Astrocyte (in vitro differentiated cells and primary cell): ENCODE measurements around the gene CDC42BPG. TPM values are rescaled to one million over a fixed set of nuclear protein-coding genes. Genes with fewer than 3 reads are reported as not detected.

Source experiments
- DNase-seq: peaks from one replicate; pipeline ENCODE4 v3.0.0-alpha.2; 2010; ENCODE audit warnings: low read depth
- FAIRE-seq: peaks from 2 replicates; lab custom pipeline; 2011; peaks lifted over from hg19 to GRCh38; lab: Jason Lieb, UNC
- H2AFZ ChIP-seq: 2 replicates; pipeline ENCODE4 v1.6.0; 2012; ENCODE audit warnings: low read depth, low read length, inconsistent platforms
- H3K27ac ChIP-seq: 2 replicates; pipeline ENCODE4 v1.5.1; 2011; ENCODE audit warnings: low read depth, low read length, inconsistent platforms
- H3K27me3 ChIP-seq: 2 replicates; pipeline ENCODE4 v1.6.0; 2011; ENCODE audit warnings: low read length, inconsistent platforms; ENCODE audit not compliant: insufficient read depth
- H3K36me3 ChIP-seq: 2 replicates; pipeline ENCODE4 v1.5.1; 2011; ENCODE audit warnings: low read length, inconsistent platforms; ENCODE audit not compliant: insufficient read depth
- H3K4me1 ChIP-seq: 2 replicates; pipeline ENCODE4 v1.5.1; 2011; ENCODE audit warnings: low read length, inconsistent platforms; ENCODE audit not compliant: insufficient read depth
- H3K4me2 ChIP-seq: 2 replicates; pipeline ENCODE4 v1.6.0; 2012; ENCODE audit warnings: low read length, inconsistent platforms
- H3K4me3 ChIP-seq: 2 replicates; pipeline ENCODE4 v1.5.1; 2011; ENCODE audit warnings: low read depth, mild to moderate bottlenecking, low read length, inconsistent platforms; ENCODE audit not compliant: insufficient read depth
- H3K79me2 ChIP-seq: 2 replicates; pipeline ENCODE4 v1.6.0; 2012; ENCODE audit warnings: mild to moderate bottlenecking, low read length, inconsistent platforms; ENCODE audit not compliant: insufficient read depth
- H3K9ac ChIP-seq: 2 replicates; pipeline ENCODE4 v1.6.0; 2012; ENCODE audit warnings: mild to moderate bottlenecking, low read length, inconsistent platforms
- H3K9me3 ChIP-seq: 2 replicates; pipeline ENCODE4 v1.5.1; 2012; ENCODE audit warnings: low read depth, mild to moderate bottlenecking, low read length, inconsistent platforms; ENCODE audit not compliant: insufficient read depth
- H4K20me1 ChIP-seq: 2 replicates; pipeline ENCODE4 v1.6.0; 2012; ENCODE audit warnings: low read length, inconsistent platforms; ENCODE audit not compliant: insufficient read depth
- H3K27ac Mint-ChIP-seq: one replicate; pipeline ENCODE4 v1.8.0; 2021; ENCODE audit warnings: mild to moderate bottlenecking, mixed read lengths; ENCODE audit not compliant: unreplicated experiment
- H3K27me3 Mint-ChIP-seq: one replicate; pipeline ENCODE4 v1.8.0; 2021; ENCODE audit warnings: low read depth, mixed read lengths; ENCODE audit not compliant: unreplicated experiment
- H3K36me3 Mint-ChIP-seq: one replicate; pipeline ENCODE4 v1.8.0; 2021; ENCODE audit warnings: low read depth, mixed read lengths; ENCODE audit not compliant: unreplicated experiment
- H3K4me1 Mint-ChIP-seq: one replicate; pipeline ENCODE4 v1.8.0; 2021; ENCODE audit warnings: low read depth, mixed read lengths; ENCODE audit not compliant: unreplicated experiment
- H3K4me3 Mint-ChIP-seq: one replicate; pipeline ENCODE4 v1.8.0; 2021; ENCODE audit warnings: mild to moderate bottlenecking, moderate library complexity, mixed read lengths; ENCODE audit not compliant: unreplicated experiment
- H3K9me3 Mint-ChIP-seq: one replicate; pipeline ENCODE4 v1.8.0; 2021; ENCODE audit warnings: mild to moderate bottlenecking, mixed read lengths; ENCODE audit not compliant: unreplicated experiment
- EZH2 ChIP-seq: IDR thresholded peaks from 2 replicates; pipeline ENCODE4 v1.6.1; 2012; ENCODE audit warnings: mild to moderate bottlenecking, low read length, inconsistent platforms; ENCODE audit not compliant: insufficient read depth
- total RNA-seq: library from RNA; stranded (reverse); gene quantifications from 2 replicates; pipeline ENCODE4 v1.2.1, GENCODE V29; 2021
- TF ChIP-seq, protein P1 (sequence below): IDR thresholded peaks from 2 replicates; pipeline ENCODE4 v1.5.1; 2011; ENCODE audit warnings: low read depth, mild to moderate bottlenecking, inconsistent platforms, low read length, moderate library complexity; ENCODE audit not compliant: insufficient read depth

Gene CDC42BPG
- total RNA-seq, 1 donor from 2014 or later = 4.6 TPM

DNA sequence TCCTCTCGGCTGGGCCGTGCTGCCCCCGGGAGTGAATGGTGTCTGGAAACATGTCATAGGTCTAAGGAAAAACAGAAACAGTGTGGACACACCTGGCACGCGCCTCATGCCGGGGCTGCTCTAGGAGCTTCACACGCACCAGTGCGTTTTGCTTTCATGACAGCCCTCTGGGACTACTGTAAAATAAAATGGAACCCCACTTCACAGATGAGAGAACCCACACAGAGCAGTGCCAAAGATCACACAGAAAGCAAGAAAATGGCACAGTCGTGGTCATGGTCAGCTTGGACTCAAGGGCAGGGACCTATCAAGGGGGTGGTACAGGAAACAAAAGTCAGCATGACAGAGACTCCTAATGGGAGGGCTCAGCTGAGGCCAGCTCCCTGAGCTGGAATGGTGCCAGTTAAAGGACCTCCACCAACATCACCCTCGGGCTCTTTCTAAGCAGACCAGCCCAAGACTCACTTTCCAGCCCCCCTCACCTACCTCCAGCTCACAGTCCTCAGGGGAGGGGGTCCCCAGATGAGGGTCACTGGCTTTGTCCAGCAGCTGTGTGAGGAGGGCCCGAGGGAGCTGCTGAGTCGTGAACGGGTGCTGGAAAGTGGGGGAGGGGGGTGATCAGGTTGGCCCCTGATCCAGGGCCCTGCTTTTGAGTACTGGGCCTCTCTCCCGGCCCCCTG, 44.7 kb downstream of the CDC42BPG start:
- DNase-seq (no peak), FAIRE-seq (no peak)
- H3K27ac Mint-ChIP-seq = no peak overlapping the region
- Histone ChIP-seq H4K20me1 (peaks cover 6% of the 10 kb centered on the region), H3K27ac (no peak overlapping the region), H3K9me3 (no peaks in the 10 kb centered on the region), H3K4me1 (peaks cover 9% of the 10 kb centered on the region), H2AFZ (no peak overlapping the region), H3K27me3 (no peaks in the 10 kb centered on the region), H3K36me3 (no peaks in the 10 kb centered on the region), H3K4me3 (no peak overlapping the region), H3K9ac (no peak overlapping the region), H3K4me2 (no peak overlapping the region), H3K79me2 (no peaks in the 10 kb centered on the region)
- no peak overlapping the region for H3K4me3 Mint-ChIP-seq
- H3K27me3 Mint-ChIP-seq = no peaks in the 10 kb centered on the region
- H3K4me1 Mint-ChIP-seq = peaks cover 2% of the 10 kb centered on the region
- peaks cover 3% of the 10 kb centered on the region for H3K36me3 Mint-ChIP-seq
- TF ChIP-seq, protein P1, sequence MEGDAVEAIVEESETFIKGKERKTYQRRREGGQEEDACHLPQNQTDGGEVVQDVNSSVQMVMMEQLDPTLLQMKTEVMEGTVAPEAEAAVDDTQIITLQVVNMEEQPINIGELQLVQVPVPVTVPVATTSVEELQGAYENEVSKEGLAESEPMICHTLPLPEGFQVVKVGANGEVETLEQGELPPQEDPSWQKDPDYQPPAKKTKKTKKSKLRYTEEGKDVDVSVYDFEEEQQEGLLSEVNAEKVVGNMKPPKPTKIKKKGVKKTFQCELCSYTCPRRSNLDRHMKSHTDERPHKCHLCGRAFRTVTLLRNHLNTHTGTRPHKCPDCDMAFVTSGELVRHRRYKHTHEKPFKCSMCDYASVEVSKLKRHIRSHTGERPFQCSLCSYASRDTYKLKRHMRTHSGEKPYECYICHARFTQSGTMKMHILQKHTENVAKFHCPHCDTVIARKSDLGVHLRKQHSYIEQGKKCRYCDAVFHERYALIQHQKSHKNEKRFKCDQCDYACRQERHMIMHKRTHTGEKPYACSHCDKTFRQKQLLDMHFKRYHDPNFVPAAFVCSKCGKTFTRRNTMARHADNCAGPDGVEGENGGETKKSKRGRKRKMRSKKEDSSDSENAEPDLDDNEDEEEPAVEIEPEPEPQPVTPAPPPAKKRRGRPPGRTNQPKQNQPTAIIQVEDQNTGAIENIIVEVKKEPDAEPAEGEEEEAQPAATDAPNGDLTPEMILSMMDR = no peak
- TF ChIP-seq EZH2 = no peak
- no peaks in the 10 kb centered on the region for H3K9me3 Mint-ChIP-seq

DNA sequence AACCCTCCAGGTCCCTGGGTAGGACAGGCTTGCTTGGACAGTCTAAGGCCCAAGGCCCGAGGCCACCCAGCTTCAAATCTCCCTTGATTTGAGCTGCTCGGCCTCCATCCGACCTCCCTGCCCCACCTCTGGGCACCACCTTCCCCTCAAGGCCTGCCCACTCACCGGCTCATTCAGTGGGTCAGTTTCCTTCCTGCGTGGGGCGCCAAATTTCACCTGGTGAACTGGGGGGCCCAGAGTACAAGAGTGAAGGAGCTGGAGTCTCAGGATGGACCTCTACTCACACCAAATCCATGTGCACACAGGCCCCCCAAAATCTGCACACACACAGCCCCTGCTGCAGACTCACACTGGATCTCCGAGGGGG, 45.2 kb downstream of the CDC42BPG start:
- peaks cover 3% of the 10 kb centered on the region for H3K36me3 Mint-ChIP-seq
- Histone ChIP-seq H2AFZ (no peak overlapping the region), H3K79me2 (no peaks in the 10 kb centered on the region), H3K27me3 (no peaks in the 10 kb centered on the region), H3K9ac (no peak overlapping the region), H3K4me1 (peaks cover 7% of the 10 kb centered on the region), H3K27ac (no peak overlapping the region), H4K20me1 (peaks cover 4% of the 10 kb centered on the region), H3K4me2 (no peak overlapping the region), H3K4me3 (no peak overlapping the region), H3K36me3 (no peaks in the 10 kb centered on the region), H3K9me3 (no peaks in the 10 kb centered on the region)
- H3K4me3 Mint-ChIP-seq = no peak overlapping the region
- H3K27me3 Mint-ChIP-seq = no peaks in the 10 kb centered on the region
- H3K9me3 Mint-ChIP-seq = no peaks in the 10 kb centered on the region
- DNase-seq = no peak
- H3K4me1 Mint-ChIP-seq = peaks cover 2% of the 10 kb centered on the region
- TF ChIP-seq, protein P1 = no peak
- no peak for TF ChIP-seq EZH2
- no peak for FAIRE-seq
- no peak overlapping the region for H3K27ac Mint-ChIP-seq

DNA sequence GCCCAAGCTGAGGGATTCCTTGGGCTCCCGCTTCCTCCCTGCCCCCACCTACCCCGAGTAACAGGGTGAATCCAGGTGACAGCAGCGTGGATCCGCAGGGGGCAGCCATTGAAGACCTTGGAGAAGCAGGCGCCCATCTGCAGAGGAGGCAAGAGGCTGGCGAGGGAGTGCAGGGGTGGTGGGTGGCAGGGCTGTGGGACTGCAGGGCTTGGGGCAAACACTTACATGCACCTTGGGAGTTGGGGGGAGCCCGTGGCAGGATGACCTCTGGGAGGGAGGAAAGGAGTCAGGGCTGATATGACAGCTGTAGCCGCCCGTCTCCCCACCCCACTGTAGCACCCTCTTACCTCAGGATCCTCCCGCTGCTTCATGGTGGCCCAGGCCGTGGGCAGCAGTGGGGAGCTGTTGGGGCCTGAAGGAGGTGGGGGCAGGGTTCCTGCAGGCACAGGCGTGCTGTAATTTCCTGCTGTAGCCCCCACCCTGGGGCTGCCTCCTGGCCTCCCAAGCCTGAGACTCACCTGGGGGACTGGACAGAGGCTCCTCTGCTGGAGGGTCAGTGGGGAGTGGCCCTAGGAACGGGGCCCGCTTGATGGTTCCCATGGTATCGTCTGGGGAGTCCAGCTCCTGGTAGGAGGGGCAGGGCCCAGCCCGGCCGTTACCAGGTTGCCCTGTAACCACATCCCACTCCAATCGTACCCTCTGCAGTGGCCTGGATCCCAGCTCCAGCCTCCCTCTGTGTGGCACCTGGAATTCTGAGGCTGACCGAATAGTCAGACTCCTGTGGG, 47.5 kb downstream of the CDC42BPG start:
- no peak for TF ChIP-seq EZH2
- TF ChIP-seq, protein P1 = no peak
- Mint-ChIP-seq H3K36me3 (peaks cover 5% of the 10 kb centered on the region), H3K4me3 (no peak overlapping the region), H3K27ac (no peak overlapping the region), H3K4me1 (no peaks in the 10 kb centered on the region), H3K27me3 (no peaks in the 10 kb centered on the region), H3K9me3 (no peaks in the 10 kb centered on the region)
- Histone ChIP-seq H3K9ac (no peak overlapping the region), H3K36me3 (no peaks in the 10 kb centered on the region), H3K4me2 (no peak overlapping the region), H3K27ac (no peak overlapping the region), H3K79me2 (no peaks in the 10 kb centered on the region), H2AFZ (no peak overlapping the region), H3K4me1 (no peaks in the 10 kb centered on the region), H3K4me3 (no peak overlapping the region), H4K20me1 (no peaks in the 10 kb centered on the region), H3K9me3 (no peaks in the 10 kb centered on the region), H3K27me3 (no peaks in the 10 kb centered on the region)
- DNase-seq = no peak
- FAIRE-seq = no peak
